ENCODE measurements around the gene KCNA4. TPM values are rescaled to one million over a fixed set of nuclear protein-coding genes. Genes with fewer than 3 reads are reported as not detected.

Gene KCNA4
- total RNA-seq, 2 donors from 2014 or later: 0.17 TPM; not detected in 1

DNA sequence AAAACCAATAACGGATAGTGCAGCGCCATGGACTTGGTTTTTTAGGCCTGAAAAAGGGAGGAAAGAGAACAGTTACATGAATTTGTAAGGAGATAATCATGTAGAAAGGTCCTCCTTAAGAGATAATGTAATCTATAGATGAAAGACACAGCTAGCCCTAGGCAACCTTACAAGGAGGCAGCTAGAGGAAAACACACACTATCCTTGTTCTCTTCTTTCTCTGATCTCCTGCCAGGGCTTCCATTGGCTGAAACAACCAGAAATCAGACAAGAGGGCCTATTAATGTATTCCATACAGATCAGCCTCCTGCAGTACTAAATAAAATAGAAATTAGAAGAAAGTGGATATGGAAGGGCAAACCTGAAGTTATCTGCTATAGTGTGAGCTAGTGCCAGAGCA is 53.0 kb downstream of the KCNA4 start:
- H3K4me3 ChIP-seq: no peak overlapping the region
- no peak overlapping the region for H3K9ac ChIP-seq (ENCODE audit: low read depth in 2 of 2, low read length in 2 of 2)
- no peak overlapping the region for H3K27ac ChIP-seq
- TF ChIP-seq, protein P1, sequence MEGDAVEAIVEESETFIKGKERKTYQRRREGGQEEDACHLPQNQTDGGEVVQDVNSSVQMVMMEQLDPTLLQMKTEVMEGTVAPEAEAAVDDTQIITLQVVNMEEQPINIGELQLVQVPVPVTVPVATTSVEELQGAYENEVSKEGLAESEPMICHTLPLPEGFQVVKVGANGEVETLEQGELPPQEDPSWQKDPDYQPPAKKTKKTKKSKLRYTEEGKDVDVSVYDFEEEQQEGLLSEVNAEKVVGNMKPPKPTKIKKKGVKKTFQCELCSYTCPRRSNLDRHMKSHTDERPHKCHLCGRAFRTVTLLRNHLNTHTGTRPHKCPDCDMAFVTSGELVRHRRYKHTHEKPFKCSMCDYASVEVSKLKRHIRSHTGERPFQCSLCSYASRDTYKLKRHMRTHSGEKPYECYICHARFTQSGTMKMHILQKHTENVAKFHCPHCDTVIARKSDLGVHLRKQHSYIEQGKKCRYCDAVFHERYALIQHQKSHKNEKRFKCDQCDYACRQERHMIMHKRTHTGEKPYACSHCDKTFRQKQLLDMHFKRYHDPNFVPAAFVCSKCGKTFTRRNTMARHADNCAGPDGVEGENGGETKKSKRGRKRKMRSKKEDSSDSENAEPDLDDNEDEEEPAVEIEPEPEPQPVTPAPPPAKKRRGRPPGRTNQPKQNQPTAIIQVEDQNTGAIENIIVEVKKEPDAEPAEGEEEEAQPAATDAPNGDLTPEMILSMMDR (IDR thresholded peaks at IDR 0.05): no peak
- H3K36me3 ChIP-seq: no peaks in the 10 kb centered on the region
- no peak for DNase-seq
- intact Hi-C loops (cut with DNase I): no loop called here
- no peaks in the 10 kb centered on the region for H3K9me3 ChIP-seq
- H3K4me1 ChIP-seq: no peaks in the 10 kb centered on the region
- no peaks in the 10 kb centered on the region for H3K27me3 ChIP-seq

DNA sequence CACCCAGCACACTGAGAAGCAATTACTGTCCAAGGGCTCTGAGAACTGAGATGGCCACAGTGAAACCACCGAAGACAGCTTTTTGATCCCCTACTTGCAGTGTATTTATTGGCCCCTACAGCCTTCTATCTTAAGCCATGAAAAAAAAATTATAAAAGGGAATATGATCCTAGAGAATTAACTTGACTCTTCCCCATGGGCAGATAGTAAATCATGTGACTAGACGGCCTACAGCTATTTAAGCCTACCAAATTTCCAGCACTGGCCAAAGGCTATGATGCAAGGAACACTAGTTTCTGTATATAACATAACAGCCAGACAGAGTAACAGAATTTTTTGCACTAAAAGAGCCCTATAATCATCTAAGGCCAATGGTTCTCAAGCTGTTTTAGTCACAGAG is 53.8 kb downstream of the KCNA4 start:
- Histone ChIP-seq H3K36me3 (no peaks in the 10 kb centered on the region), H3K27me3 (no peaks in the 10 kb centered on the region), H3K4me3 (no peak overlapping the region), H3K9ac (ENCODE audit: low read depth in 2 of 2, low read length in 2 of 2) (no peak overlapping the region), H3K4me1 (no peaks in the 10 kb centered on the region), H3K9me3 (no peaks in the 10 kb centered on the region), H3K27ac (no peak overlapping the region)
- TF ChIP-seq, protein P1 (IDR thresholded peaks at IDR 0.05): no peak
- no peak for DNase-seq
- intact Hi-C loops (cut with DNase I): no loop called here

DNA sequence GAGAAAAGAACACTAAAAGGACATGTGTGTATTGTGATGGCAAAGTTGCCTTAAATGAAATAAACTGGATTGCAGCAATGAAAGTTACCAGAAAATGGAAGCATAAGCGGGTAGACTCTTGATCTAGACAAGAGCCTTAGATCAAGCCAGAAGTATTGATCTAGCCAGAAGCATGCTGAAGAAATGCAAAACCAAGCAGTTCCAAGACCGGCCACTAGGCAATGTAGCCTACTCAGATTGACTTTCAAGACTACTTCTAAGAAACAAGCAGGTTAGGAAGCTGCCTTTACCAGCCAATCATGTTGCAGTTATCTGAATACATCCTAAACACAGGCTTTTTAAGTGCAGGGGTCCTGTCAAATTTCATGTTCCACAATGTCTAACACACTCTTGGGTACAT is 54.6 kb downstream of the KCNA4 start:
- no peaks in the 10 kb centered on the region for H3K36me3 ChIP-seq
- H3K9me3 ChIP-seq: no peaks in the 10 kb centered on the region
- H3K9ac ChIP-seq (ENCODE audit: low read depth in 2 of 2, low read length in 2 of 2): no peak overlapping the region
- no peak overlapping the region for H3K4me3 ChIP-seq
- intact Hi-C loops (cut with DNase I): no loop called here
- H3K27me3 ChIP-seq: no peaks in the 10 kb centered on the region
- TF ChIP-seq, protein P1 (IDR thresholded peaks at IDR 0.05): no peak
- no peaks in the 10 kb centered on the region for H3K4me1 ChIP-seq
- no peak overlapping the region for H3K27ac ChIP-seq
- no peak for DNase-seq

Other genes with a start within 250 kb of the KCNA4 start
- not detected for gene FSHB, start 214.0 kb upstream of the KCNA4 start, total RNA-seq